Keratinocyte (primary cell): ENCODE measurements around the gene FAM107B.

ENCODE experiments used
- EZH2 ChIP-seq: IDR thresholded peaks from one replicate; pipeline ENCODE4 v1.6.1; 2012; ENCODE audit warnings: inconsistent platforms, mild to moderate bottlenecking, low read length, moderate library complexity
- TF ChIP-seq, protein P1 (sequence below), 3 experiments: IDR thresholded peaks in 1 of 3; conservative IDR thresholded peaks in 1 of 3; optimal IDR thresholded peaks in 1 of 3; 2 replicates in 2 of 3; 3 replicates in 1 of 3; pipeline versions ENCODE3 to v1.5.1; 2011; ENCODE audit warnings: low read length in 3 of 3, mild to moderate bottlenecking in 3 of 3, moderate library complexity in 2 of 3, control low read depth in 1 of 3, inconsistent platforms in 1 of 3; ENCODE audit not compliant: insufficient read depth in 2 of 3; ENCODE audit errors: extremely low read depth in 1 of 3

DNA sequence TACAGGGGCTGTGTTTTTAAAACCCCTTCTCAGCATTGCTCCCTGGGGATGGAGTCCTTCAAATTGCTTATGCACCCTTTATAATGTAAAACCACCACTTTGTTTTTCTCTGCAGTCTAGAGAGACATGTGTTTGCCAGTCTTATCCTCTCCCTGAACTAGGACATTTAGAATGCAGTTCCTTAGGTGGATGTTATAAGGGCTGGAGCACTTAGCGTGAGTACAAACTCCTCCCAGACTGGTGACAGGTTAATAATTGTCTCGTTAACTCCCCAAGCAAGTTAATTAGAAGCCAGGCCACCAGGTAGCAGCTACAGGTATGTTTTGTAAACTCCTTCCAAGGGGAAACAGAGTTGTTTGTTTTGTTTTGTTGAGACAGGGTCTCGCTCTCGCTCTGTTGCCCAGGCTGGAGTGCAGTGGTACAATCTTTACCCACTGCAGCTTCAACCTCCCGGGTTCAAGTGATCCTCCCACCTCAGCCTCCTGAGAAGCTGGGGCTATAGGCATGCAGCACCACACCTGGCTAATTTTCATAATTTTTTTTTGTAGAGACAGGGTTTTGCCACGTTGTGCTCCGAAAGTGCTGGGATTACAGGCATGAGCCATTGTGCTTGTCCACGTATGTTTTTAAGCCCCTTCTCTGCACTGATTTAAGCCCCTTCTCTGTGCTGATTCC lies 100.2 kb downstream of the FAM107B start:
- TF ChIP-seq, protein P1, sequence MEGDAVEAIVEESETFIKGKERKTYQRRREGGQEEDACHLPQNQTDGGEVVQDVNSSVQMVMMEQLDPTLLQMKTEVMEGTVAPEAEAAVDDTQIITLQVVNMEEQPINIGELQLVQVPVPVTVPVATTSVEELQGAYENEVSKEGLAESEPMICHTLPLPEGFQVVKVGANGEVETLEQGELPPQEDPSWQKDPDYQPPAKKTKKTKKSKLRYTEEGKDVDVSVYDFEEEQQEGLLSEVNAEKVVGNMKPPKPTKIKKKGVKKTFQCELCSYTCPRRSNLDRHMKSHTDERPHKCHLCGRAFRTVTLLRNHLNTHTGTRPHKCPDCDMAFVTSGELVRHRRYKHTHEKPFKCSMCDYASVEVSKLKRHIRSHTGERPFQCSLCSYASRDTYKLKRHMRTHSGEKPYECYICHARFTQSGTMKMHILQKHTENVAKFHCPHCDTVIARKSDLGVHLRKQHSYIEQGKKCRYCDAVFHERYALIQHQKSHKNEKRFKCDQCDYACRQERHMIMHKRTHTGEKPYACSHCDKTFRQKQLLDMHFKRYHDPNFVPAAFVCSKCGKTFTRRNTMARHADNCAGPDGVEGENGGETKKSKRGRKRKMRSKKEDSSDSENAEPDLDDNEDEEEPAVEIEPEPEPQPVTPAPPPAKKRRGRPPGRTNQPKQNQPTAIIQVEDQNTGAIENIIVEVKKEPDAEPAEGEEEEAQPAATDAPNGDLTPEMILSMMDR (optimal IDR thresholded peaks at IDR 0.05 in 1 of 3, IDR thresholded peaks at IDR 0.05 in 1 of 3, conservative IDR thresholded peaks at IDR 0.05 in 1 of 3; ENCODE audit: extremely low read depth in 1 of 3, insufficient read depth in 2 of 3, low read length in 3 of 3) = no peak
- TF ChIP-seq EZH2 = no peak
